ENCODE results near the gene C22orf15. TPM values are rescaled to one million over a fixed set of nuclear protein-coding genes. Genes with fewer than 3 reads are reported as not detected.
A peak's percentile ranks its signal among the peaks of the same experiment; 100 is the strongest.

The C22orf15 gene
- total RNA-seq, 1 donor from 2014 or later, result not detected

DNA sequence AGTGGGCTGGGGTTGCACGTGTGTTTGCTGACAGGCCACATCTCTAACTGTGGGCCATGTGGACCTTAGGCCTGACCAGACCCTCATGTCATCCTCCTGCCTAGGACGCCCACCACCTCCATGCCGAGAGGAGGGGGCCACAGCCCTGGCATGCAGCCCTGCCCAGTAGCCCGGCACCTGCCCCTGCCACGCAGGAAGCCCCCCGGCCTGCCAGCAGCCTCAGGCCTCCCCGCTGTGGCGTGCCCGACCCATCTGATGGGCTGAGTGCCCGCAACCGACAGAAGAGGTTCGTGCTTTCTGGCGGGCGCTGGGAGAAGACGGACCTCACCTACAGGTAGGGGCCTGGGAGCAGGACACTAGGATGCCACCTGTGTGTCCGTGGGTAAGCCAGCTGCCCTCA, 16.3 kb downstream of the C22orf15 start:
- Mint-ChIP-seq H3K27ac (ENCODE audit: unreplicated experiment) (no peak overlapping the region), H3K9me3 (ENCODE audit: low read depth) (no peaks in the 10 kb centered on the region), H3K4me1 (ENCODE audit: low read depth) (peaks cover 63% of the 10 kb centered on the region), H3K27me3 (ENCODE audit: low read depth) (no peaks in the 10 kb centered on the region), H3K36me3 (ENCODE audit: low read depth) (peaks cover 3% of the 10 kb centered on the region), H3K4me3 (ENCODE audit: unreplicated experiment) (no peak overlapping the region)
- DNase-seq (ENCODE audit: low spot score), result no peak
- no peak for TF ChIP-seq CTCF (IDR thresholded peaks at IDR 0.05)

DNA sequence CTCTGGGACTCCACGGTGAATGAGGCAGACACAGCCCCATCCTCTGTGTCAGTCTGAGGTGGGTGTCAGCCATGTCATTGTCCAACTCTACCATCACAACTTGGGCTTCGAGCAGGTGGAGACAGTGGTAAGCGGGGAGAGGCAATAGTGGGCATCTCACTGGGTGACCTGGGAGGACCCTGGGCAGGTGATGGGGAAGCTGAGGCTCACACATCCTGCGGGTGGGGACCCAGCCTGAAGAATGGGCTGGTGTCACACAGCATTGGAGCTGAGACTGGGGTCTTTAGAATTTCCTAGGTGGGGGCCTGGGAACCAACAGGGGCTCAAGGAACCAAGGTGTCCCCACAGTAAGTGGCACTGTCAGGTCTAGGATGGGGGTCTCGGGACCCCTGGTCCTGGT, 16.9 kb downstream of the C22orf15 start:
- H3K27me3 Mint-ChIP-seq (ENCODE audit: low read depth), result no peaks in the 10 kb centered on the region
- no peaks in the 10 kb centered on the region for H3K9me3 Mint-ChIP-seq (ENCODE audit: low read depth)
- peaks cover 3% of the 10 kb centered on the region for H3K36me3 Mint-ChIP-seq (ENCODE audit: low read depth)
- H3K4me3 Mint-ChIP-seq (ENCODE audit: unreplicated experiment), result no peak overlapping the region
- peaks cover 62% of the 10 kb centered on the region for H3K4me1 Mint-ChIP-seq (ENCODE audit: low read depth)
- peak overlapping the region; percentile 5 for H3K27ac Mint-ChIP-seq (ENCODE audit: unreplicated experiment)
- TF ChIP-seq CTCF (IDR thresholded peaks at IDR 0.05), result no peak
- no peak for DNase-seq (ENCODE audit: low spot score)

- H3K9me3 Mint-ChIP-seq (ENCODE audit: low read depth), result no peaks in the 10 kb centered on the region
- no peak overlapping the region for H3K4me3 Mint-ChIP-seq (ENCODE audit: unreplicated experiment)
- no peak for TF ChIP-seq CTCF (IDR thresholded peaks at IDR 0.05)
- no peak for DNase-seq (ENCODE audit: low spot score)
- peaks cover 3% of the 10 kb centered on the region for H3K36me3 Mint-ChIP-seq (ENCODE audit: low read depth)
- H3K27ac Mint-ChIP-seq (ENCODE audit: unreplicated experiment), result no peak overlapping the region
- H3K27me3 Mint-ChIP-seq (ENCODE audit: low read depth), result no peaks in the 10 kb centered on the region
- H3K4me1 Mint-ChIP-seq (ENCODE audit: low read depth), result peaks cover 57% of the 10 kb centered on the region
These were observed 17.5 kb downstream of the C22orf15 start for GRCh38 chr22:23780146-23780748.

DNA sequence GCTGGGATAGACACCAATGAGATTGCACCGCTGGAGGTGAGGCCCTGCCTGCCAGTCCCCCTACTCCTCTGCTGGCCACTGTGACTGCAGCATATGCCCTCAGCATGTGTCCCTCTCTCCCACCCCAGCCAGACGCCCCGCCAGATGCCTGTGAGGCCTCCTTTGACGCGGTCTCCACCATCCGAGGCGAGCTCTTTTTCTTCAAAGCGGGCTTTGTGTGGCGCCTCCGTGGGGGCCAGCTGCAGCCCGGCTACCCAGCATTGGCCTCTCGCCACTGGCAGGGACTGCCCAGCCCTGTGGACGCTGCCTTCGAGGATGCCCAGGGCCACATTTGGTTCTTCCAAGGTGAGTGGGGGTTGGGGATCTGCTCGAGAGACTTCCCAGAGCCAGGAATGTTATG, 18.3 kb downstream of the C22orf15 start:
- Mint-ChIP-seq H3K9me3 (ENCODE audit: low read depth) (no peaks in the 10 kb centered on the region), H3K27ac (ENCODE audit: unreplicated experiment) (peak overlapping the region; percentile 79), H3K4me1 (ENCODE audit: low read depth) (peaks cover 50% of the 10 kb centered on the region), H3K36me3 (ENCODE audit: low read depth) (peaks cover 3% of the 10 kb centered on the region), H3K27me3 (ENCODE audit: low read depth) (no peaks in the 10 kb centered on the region), H3K4me3 (ENCODE audit: unreplicated experiment) (peak overlapping the region; percentile 8)
- no peak for DNase-seq (ENCODE audit: low spot score)
- no peak for TF ChIP-seq CTCF (IDR thresholded peaks at IDR 0.05)

- no peak for DNase-seq (ENCODE audit: low spot score)
- Mint-ChIP-seq H3K27me3 (ENCODE audit: low read depth) (no peaks in the 10 kb centered on the region), H3K27ac (ENCODE audit: unreplicated experiment) (peak overlapping the region; percentile 79), H3K9me3 (ENCODE audit: low read depth) (no peaks in the 10 kb centered on the region), H3K36me3 (ENCODE audit: low read depth) (peaks cover 3% of the 10 kb centered on the region), H3K4me3 (ENCODE audit: unreplicated experiment) (peak overlapping the region; percentile 8), H3K4me1 (ENCODE audit: low read depth) (peaks cover 50% of the 10 kb centered on the region)
- TF ChIP-seq CTCF (IDR thresholded peaks at IDR 0.05), result no peak
These were observed 18.9 kb downstream of the C22orf15 start for GRCh38 chr22:23781511-23782183.
